Vagina (tissue), 2 donors: ENCODE data around the gene CLMP. TPM values are rescaled to one million over a fixed set of nuclear protein-coding genes. Genes with fewer than 3 reads are reported as not detected.

Source experiments
- DNase-seq, 2 donors: peaks; one replicate each; pipeline ENCODE4 v3.0.0-alpha.2; 2017; ENCODE audit errors: extremely low spot score in 2 of 2
- H3K27ac ChIP-seq: fragments of 200-600 bp; sonication (generic); one replicate; pipeline ENCODE4 v1.5.1; 2019
- H3K27me3 ChIP-seq: fragments of 200-600 bp; sonication (generic); one replicate; pipeline ENCODE4 v1.5.1; 2019
- H3K36me3 ChIP-seq, 2 donors: fragments of 200-600 bp; sonication (generic); one replicate each; pipeline ENCODE4 v1.5.1; 2017 to 2019
- H3K4me1 ChIP-seq: fragments of 200-600 bp; sonication (generic); one replicate; pipeline ENCODE4 v1.5.1; 2019
- H3K4me3 ChIP-seq, 2 donors: fragments of 200-600 bp; sonication (generic); 1 replicate in 1 of 2; 2 replicates in 1 of 2; pipeline ENCODE4 v1.5.1; 2016 to 2019
- H3K9me3 ChIP-seq: fragments of 200-600 bp; sonication (generic); one replicate; pipeline ENCODE4 v1.5.1; 2019
- POLR2A ChIP-seq, 2 donors: fragments of 450-650 bp; IDR thresholded peaks; one replicate each; pipeline ENCODE4 v1.6.1; 2017; ENCODE audit warnings: antibody characterized with exemption in 2 of 2, mild to moderate bottlenecking in 2 of 2, moderate library complexity in 2 of 2
- POLR2AphosphoS5 ChIP-seq, 2 donors: sonication (generic); formaldehyde crosslinking; IDR thresholded peaks; one replicate each; pipeline ENCODE4 v1.9.0; 2017; ENCODE audit warnings: antibody characterized with exemption in 2 of 2, mild to moderate bottlenecking in 2 of 2, low read depth in 1 of 2; ENCODE audit not compliant: insufficient read depth in 1 of 2
- intact Hi-C: fragments of 100-400 bp; cut with DNase I; formaldehyde crosslinking; loops from one replicate; pipeline ENCODE4 v1.15.1; 2023
- total RNA-seq: library from RNA; depleted of rRNA; stranded (reverse); fragments of >200 nt; gene quantifications from one replicate; pipeline ENCODE4 v1.2.3, GENCODE V29; 2016
- TF ChIP-seq, protein P1 (sequence below), 3 experiments: fragments of 450-650 bp in 2 of 3; fragments of 200-600 bp in 1 of 3; sonication (generic) in 1 of 3; IDR thresholded peaks; one replicate each; pipeline ENCODE4 v1.5.1; 2017 to 2019; ENCODE audit warnings: antibody characterized with exemption in 3 of 3, mild to moderate bottlenecking in 2 of 3, moderate library complexity in 2 of 3

The CLMP gene
- total RNA-seq, 1 donor from 2014 or later, result 99.4 TPM

- TF ChIP-seq POLR2A (IDR thresholded peaks at IDR 0.05) (no peak), POLR2AphosphoS5 (IDR thresholded peaks at IDR 0.05; ENCODE audit: insufficient read depth in 1 of 2, low read depth in 1 of 2) (no peak)
- TF ChIP-seq, protein P1, sequence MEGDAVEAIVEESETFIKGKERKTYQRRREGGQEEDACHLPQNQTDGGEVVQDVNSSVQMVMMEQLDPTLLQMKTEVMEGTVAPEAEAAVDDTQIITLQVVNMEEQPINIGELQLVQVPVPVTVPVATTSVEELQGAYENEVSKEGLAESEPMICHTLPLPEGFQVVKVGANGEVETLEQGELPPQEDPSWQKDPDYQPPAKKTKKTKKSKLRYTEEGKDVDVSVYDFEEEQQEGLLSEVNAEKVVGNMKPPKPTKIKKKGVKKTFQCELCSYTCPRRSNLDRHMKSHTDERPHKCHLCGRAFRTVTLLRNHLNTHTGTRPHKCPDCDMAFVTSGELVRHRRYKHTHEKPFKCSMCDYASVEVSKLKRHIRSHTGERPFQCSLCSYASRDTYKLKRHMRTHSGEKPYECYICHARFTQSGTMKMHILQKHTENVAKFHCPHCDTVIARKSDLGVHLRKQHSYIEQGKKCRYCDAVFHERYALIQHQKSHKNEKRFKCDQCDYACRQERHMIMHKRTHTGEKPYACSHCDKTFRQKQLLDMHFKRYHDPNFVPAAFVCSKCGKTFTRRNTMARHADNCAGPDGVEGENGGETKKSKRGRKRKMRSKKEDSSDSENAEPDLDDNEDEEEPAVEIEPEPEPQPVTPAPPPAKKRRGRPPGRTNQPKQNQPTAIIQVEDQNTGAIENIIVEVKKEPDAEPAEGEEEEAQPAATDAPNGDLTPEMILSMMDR (IDR thresholded peaks at IDR 0.05), result no peak
- Histone ChIP-seq H3K36me3 (no peaks in the 10 kb centered on the region), H3K27me3 (no peaks in the 10 kb centered on the region), H3K4me3 (no peak overlapping the region), H3K4me1 (no peaks in the 10 kb centered on the region), H3K9me3 (no peaks in the 10 kb centered on the region), H3K27ac (no peak overlapping the region)
- intact Hi-C loops, result no loop called here
- no peak for DNase-seq
These were observed 22.8 kb upstream of the CLMP start for GRCh38 chr11:123217897-123218296.

DNA sequence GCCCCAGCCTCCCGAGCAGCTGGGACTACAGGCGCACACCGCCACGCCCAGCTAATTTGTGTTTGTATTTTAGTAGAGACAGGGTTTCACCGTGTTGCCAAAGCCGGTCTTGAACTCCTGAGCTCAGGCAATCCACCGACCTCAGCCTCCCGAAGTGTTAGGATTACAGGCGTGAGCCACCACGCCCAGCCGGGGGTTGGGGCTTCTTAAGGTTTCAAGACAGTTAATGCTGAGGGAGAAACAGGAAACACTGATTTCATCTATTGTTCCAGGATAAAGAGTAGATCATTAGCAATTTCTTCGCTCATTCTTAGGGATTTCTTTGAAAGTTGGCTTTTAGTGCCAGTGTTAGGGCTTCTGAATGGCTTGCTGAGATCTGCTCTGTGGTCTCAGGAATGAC is 21.2 kb upstream of the CLMP start:
- Histone ChIP-seq H3K4me3 (no peak overlapping the region), H3K36me3 (no peaks in the 10 kb centered on the region), H3K9me3 (no peaks in the 10 kb centered on the region), H3K4me1 (no peaks in the 10 kb centered on the region), H3K27ac (no peak overlapping the region), H3K27me3 (no peaks in the 10 kb centered on the region)
- no peak for TF ChIP-seq POLR2A (IDR thresholded peaks at IDR 0.05)
- TF ChIP-seq, protein P1 (IDR thresholded peaks at IDR 0.05), result no peak
- TF ChIP-seq POLR2AphosphoS5 (IDR thresholded peaks at IDR 0.05; ENCODE audit: insufficient read depth in 1 of 2, low read depth in 1 of 2), result no peak
- intact Hi-C loops, result no loop called here
- no peak for DNase-seq

GRCh38 chr11:123214940-123215339 is 19.9 kb upstream of the CLMP start:
- DNase-seq, result no peak
- H3K4me3 ChIP-seq, result no peak overlapping the region
- intact Hi-C loops, result no loop called here
- H3K36me3 ChIP-seq, result no peaks in the 10 kb centered on the region
- TF ChIP-seq POLR2AphosphoS5 (IDR thresholded peaks at IDR 0.05; ENCODE audit: insufficient read depth in 1 of 2, low read depth in 1 of 2) (no peak), POLR2A (IDR thresholded peaks at IDR 0.05) (no peak)
- TF ChIP-seq, protein P1 (IDR thresholded peaks at IDR 0.05), result no peak
- no peak overlapping the region for H3K27ac ChIP-seq
- H3K27me3 ChIP-seq, result no peaks in the 10 kb centered on the region
- H3K9me3 ChIP-seq, result no peaks in the 10 kb centered on the region
- H3K4me1 ChIP-seq, result no peaks in the 10 kb centered on the region

GRCh38 chr11:123214396-123214795 is 19.3 kb upstream of the CLMP start:
- Histone ChIP-seq H3K27me3 (no peaks in the 10 kb centered on the region), H3K4me3 (no peak overlapping the region), H3K9me3 (no peaks in the 10 kb centered on the region), H3K4me1 (no peaks in the 10 kb centered on the region), H3K36me3 (no peaks in the 10 kb centered on the region), H3K27ac (no peak overlapping the region)
- TF ChIP-seq POLR2AphosphoS5 (IDR thresholded peaks at IDR 0.05; ENCODE audit: insufficient read depth in 1 of 2, low read depth in 1 of 2) (no peak), POLR2A (IDR thresholded peaks at IDR 0.05) (no peak)
- TF ChIP-seq, protein P1 (IDR thresholded peaks at IDR 0.05), result no peak
- intact Hi-C loops, result no loop called here
- DNase-seq, result no peak

- Histone ChIP-seq H3K4me1 (no peaks in the 10 kb centered on the region), H3K27ac (no peak overlapping the region), H3K9me3 (no peaks in the 10 kb centered on the region), H3K27me3 (no peaks in the 10 kb centered on the region), H3K36me3 (no peaks in the 10 kb centered on the region), H3K4me3 (no peak overlapping the region)
- intact Hi-C loops, result no loop called here
- no peak for TF ChIP-seq POLR2AphosphoS5 (IDR thresholded peaks at IDR 0.05; ENCODE audit: insufficient read depth in 1 of 2, low read depth in 1 of 2)
- TF ChIP-seq POLR2A (IDR thresholded peaks at IDR 0.05), result no peak
- TF ChIP-seq, protein P1 (IDR thresholded peaks at IDR 0.05), result no peak
- DNase-seq, result no peak
These were observed 18.3 kb upstream of the CLMP start for GRCh38 chr11:123213307-123213771.
